ENCODE results near the gene MAST1. TPM values are rescaled to one million over a fixed set of nuclear protein-coding genes. Genes with fewer than 3 reads are reported as not detected.
A peak's percentile ranks its signal among the peaks of the same experiment; 100 is the strongest.

The MAST1 gene
- total and polyA plus RNA-seq, 4 donors: 0.08 to 0.54 (median 0.23) TPM

DNA sequence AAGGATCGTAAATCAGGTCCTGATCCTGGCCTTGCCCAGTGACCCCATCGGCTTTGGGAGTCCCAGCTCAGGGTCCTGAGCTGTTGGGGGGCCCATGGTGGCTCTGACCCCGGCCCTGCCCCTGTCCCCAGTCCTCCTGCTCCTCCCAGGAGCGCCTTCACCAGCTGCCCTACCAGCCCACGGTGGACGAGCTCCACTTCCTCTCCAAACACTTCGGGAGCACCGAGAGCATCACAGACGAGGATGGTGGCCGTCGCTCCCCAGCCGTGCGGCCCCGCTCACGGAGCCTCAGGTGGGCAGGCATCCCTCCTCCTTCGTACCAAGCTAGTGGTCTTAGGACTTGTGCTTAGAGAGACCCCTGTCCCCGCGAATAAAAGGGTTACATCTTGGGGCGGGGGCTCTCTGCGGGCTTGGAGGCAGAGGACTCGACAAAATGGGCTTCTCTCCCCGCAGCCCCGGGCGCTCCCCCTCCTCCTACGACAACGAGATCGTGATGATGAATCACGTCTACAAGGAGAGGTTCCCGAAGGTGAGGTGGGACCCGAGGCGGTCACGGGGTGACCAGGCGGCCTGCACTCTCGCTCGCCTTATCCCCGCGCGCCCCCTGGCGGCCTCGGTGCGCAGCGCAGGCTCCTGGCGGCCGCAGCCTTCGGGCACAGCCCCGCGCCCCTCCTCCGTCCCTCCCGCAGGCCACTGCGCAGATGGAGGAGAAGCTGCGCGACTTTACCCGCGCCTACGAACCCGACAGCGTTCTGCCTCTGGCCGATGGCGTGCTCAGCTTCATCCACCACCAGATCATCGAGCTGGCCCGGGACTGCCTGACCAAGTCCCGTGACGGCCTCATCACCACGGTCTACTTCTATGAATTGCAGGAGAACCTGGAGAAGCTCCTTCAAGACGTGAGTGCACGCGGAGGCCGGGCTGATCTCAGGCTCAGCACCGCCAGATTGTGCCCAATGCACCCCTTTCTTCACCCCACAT lies 9.1 kb downstream of the MAST1 start:
- H3K9me3 ChIP-seq (ENCODE audit: control insufficient read depth in 4 of 4, low read length in 3 of 4): no peaks in the 10 kb centered on the region
- no peak overlapping the region for H3K9ac ChIP-seq (ENCODE audit: low read depth in 1 of 2, low read length in 2 of 2)
- H3K4me1 ChIP-seq (ENCODE audit: control insufficient read depth in 4 of 4, insufficient read depth in 4 of 4, low read length in 3 of 4): peaks cover 0 to 8% (median 3%) of the 10 kb centered on the region in 4 donors
- no peak overlapping the region for H3K27ac ChIP-seq (ENCODE audit: low read depth in 1 of 2, low read length in 2 of 2)
- TF ChIP-seq YY1 (IDR thresholded peaks at IDR 0.05) (no peak), RAD21 (IDR thresholded peaks at IDR 0.05) (peak; percentile 85 to 93)
- TF ChIP-seq, protein P1, sequence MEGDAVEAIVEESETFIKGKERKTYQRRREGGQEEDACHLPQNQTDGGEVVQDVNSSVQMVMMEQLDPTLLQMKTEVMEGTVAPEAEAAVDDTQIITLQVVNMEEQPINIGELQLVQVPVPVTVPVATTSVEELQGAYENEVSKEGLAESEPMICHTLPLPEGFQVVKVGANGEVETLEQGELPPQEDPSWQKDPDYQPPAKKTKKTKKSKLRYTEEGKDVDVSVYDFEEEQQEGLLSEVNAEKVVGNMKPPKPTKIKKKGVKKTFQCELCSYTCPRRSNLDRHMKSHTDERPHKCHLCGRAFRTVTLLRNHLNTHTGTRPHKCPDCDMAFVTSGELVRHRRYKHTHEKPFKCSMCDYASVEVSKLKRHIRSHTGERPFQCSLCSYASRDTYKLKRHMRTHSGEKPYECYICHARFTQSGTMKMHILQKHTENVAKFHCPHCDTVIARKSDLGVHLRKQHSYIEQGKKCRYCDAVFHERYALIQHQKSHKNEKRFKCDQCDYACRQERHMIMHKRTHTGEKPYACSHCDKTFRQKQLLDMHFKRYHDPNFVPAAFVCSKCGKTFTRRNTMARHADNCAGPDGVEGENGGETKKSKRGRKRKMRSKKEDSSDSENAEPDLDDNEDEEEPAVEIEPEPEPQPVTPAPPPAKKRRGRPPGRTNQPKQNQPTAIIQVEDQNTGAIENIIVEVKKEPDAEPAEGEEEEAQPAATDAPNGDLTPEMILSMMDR (IDR thresholded peaks at IDR 0.05; ENCODE audit: low read depth, low read length, missing input control): peak; percentile 96
- 13% methylated on average over 69 of the region's 69 CpGs for WGBS
- peaks cover 0 to 8% (median 1%) of the 10 kb centered on the region in 4 donors for H3K27me3 ChIP-seq (ENCODE audit: control insufficient read depth in 4 of 4, insufficient read depth in 4 of 4, low read length in 3 of 4)
- H3K36me3 ChIP-seq (ENCODE audit: control insufficient read depth in 4 of 4, insufficient read depth in 3 of 4, low read depth in 1 of 4, low read length in 3 of 4): no peaks in the 10 kb centered on the region
- DNase-seq (ENCODE audit: low spot score): peak; percentile 93
- H3K4me3 ChIP-seq (ENCODE audit: low read depth in 1 of 3, low read length in 3 of 3): no peak overlapping the region

DNA sequence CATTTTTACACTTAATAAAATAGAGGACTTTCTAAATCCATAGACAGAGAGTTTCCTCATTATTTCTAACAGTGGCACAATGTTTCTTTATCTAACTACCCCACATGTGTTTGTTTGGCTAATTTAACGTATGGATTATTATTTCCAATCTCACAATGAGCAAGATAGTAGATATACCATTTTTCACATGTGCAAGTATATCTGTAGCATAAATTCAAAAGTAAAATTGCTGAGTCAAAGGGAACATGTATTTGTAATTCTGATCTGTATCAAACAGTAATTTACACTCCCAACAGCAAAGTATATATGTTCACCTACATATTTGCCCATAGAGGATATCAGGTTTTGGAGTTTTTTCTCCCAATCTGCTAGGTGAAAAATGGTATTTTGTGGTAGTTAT lies 18.3 kb downstream of the MAST1 start:
- DNase-seq (ENCODE audit: low spot score): no peak
- Histone ChIP-seq H3K27ac (ENCODE audit: low read depth in 1 of 2, low read length in 2 of 2) (no peak overlapping the region), H3K4me1 (ENCODE audit: control insufficient read depth in 4 of 4, insufficient read depth in 4 of 4, low read length in 3 of 4) (no peaks in the 10 kb centered on the region), H3K9ac (ENCODE audit: low read depth in 1 of 2, low read length in 2 of 2) (no peak overlapping the region), H3K4me3 (ENCODE audit: low read depth in 1 of 3, low read length in 3 of 3) (no peak overlapping the region), H3K36me3 (ENCODE audit: control insufficient read depth in 4 of 4, insufficient read depth in 3 of 4, low read depth in 1 of 4, low read length in 3 of 4) (no peaks in the 10 kb centered on the region), H3K27me3 (ENCODE audit: control insufficient read depth in 4 of 4, insufficient read depth in 4 of 4, low read length in 3 of 4) (no peaks in the 10 kb centered on the region), H3K9me3 (ENCODE audit: control insufficient read depth in 4 of 4, low read length in 3 of 4) (no peaks in the 10 kb centered on the region)
- 56% methylated on average over 1 of the region's 1 CpG for WGBS
- TF ChIP-seq FOXA1 (IDR thresholded peaks at IDR 0.05) (no peak), RAD21 (IDR thresholded peaks at IDR 0.05) (no peak), JUND (IDR thresholded peaks at IDR 0.05) (no peak), HNF4A (conservative IDR thresholded peaks at IDR 0.05) (no peak), ZBTB33 (IDR thresholded peaks at IDR 0.05) (no peak), SP1 (IDR thresholded peaks at IDR 0.05) (no peak)

- DNase-seq (ENCODE audit: low spot score): no peak
- Histone ChIP-seq H3K4me3 (ENCODE audit: low read depth in 1 of 3, low read length in 3 of 3) (no peak overlapping the region), H3K9me3 (ENCODE audit: control insufficient read depth in 4 of 4, low read length in 3 of 4) (no peaks in the 10 kb centered on the region), H3K4me1 (ENCODE audit: control insufficient read depth in 4 of 4, insufficient read depth in 4 of 4, low read length in 3 of 4) (no peaks in the 10 kb centered on the region), H3K27ac (ENCODE audit: low read depth in 1 of 2, low read length in 2 of 2) (no peak overlapping the region), H3K36me3 (ENCODE audit: control insufficient read depth in 4 of 4, insufficient read depth in 3 of 4, low read depth in 1 of 4, low read length in 3 of 4) (no peaks in the 10 kb centered on the region), H3K27me3 (ENCODE audit: control insufficient read depth in 4 of 4, insufficient read depth in 4 of 4, low read length in 3 of 4) (no peaks in the 10 kb centered on the region), H3K9ac (ENCODE audit: low read depth in 1 of 2, low read length in 2 of 2) (no peak overlapping the region)
- WGBS: 91% methylated on average over 35 of the region's 35 CpGs
- TF ChIP-seq MAX (IDR thresholded peaks at IDR 0.05) (no peak), HNF4A (conservative IDR thresholded peaks at IDR 0.05) (no peak), FOXA2 (IDR thresholded peaks at IDR 0.05) (no peak), EGR1 (IDR thresholded peaks at IDR 0.05; ENCODE audit: low read depth in 2 of 2) (no peak), JUND (IDR thresholded peaks at IDR 0.05) (no peak), TAF1 (conservative IDR thresholded peaks at IDR 0.05) (no peak), RXRA (IDR thresholded peaks at IDR 0.05) (no peak), ZBTB33 (IDR thresholded peaks at IDR 0.05) (no peak), HNF4G (IDR thresholded peaks at IDR 0.05) (no peak)
- TF ChIP-seq, protein P2, sequence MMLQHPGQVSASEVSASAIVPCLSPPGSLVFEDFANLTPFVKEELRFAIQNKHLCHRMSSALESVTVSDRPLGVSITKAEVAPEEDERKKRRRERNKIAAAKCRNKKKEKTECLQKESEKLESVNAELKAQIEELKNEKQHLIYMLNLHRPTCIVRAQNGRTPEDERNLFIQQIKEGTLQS (IDR thresholded peaks at IDR 0.05): no peak
- TF ChIP-seq, protein P1 (IDR thresholded peaks at IDR 0.05; ENCODE audit: low read depth, low read length, missing input control): no peak
These were observed 20.0 kb downstream of the MAST1 start for GRCh38 chr19:12858041-12858928.
